ENCODE results near the gene ITPRIP.

Gene ITPRIP

DNA sequence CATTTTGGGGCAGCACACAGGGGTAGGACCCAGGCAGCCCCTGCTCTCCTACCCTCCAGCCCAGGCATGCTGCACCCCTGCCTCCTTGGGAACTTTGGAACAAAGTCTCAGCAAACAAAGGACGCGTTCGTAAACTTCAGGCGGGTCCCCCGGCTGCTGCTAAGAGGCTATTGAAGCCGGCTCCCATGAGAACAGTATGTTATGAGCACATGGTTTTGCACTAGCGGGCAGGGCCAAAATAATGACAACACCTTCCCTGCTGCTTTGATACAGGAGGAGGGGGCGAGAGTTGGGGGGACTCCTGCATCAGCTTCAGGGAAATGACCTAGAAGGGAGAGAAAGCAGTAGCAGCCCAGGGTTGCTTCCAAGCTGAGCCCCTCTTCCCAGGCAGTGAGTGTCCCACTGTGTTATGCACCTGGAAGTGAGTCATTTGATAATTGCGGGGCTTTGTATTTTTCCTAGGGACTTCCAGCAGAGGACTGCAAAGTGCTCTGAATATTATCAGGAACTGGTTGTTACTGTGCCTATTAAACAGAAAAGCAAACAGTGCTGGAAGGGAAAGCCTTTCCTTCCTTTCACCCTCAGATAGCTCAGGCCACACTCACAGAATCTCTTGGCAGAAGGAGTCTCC is 6.9 kb downstream of the ITPRIP start:
- TF ChIP-seq, protein P1, sequence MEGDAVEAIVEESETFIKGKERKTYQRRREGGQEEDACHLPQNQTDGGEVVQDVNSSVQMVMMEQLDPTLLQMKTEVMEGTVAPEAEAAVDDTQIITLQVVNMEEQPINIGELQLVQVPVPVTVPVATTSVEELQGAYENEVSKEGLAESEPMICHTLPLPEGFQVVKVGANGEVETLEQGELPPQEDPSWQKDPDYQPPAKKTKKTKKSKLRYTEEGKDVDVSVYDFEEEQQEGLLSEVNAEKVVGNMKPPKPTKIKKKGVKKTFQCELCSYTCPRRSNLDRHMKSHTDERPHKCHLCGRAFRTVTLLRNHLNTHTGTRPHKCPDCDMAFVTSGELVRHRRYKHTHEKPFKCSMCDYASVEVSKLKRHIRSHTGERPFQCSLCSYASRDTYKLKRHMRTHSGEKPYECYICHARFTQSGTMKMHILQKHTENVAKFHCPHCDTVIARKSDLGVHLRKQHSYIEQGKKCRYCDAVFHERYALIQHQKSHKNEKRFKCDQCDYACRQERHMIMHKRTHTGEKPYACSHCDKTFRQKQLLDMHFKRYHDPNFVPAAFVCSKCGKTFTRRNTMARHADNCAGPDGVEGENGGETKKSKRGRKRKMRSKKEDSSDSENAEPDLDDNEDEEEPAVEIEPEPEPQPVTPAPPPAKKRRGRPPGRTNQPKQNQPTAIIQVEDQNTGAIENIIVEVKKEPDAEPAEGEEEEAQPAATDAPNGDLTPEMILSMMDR (IDR thresholded peaks at IDR 0.05; ENCODE audit: low read depth, low read length, missing control alignments): no peak
- peak overlapping the region; percentile 11 for H3K4me3 ChIP-seq (replicated peaks; ENCODE audit: low read depth, low read length)
- no peak for DNase-seq (ENCODE audit: extremely low read depth, low read depth)

DNA sequence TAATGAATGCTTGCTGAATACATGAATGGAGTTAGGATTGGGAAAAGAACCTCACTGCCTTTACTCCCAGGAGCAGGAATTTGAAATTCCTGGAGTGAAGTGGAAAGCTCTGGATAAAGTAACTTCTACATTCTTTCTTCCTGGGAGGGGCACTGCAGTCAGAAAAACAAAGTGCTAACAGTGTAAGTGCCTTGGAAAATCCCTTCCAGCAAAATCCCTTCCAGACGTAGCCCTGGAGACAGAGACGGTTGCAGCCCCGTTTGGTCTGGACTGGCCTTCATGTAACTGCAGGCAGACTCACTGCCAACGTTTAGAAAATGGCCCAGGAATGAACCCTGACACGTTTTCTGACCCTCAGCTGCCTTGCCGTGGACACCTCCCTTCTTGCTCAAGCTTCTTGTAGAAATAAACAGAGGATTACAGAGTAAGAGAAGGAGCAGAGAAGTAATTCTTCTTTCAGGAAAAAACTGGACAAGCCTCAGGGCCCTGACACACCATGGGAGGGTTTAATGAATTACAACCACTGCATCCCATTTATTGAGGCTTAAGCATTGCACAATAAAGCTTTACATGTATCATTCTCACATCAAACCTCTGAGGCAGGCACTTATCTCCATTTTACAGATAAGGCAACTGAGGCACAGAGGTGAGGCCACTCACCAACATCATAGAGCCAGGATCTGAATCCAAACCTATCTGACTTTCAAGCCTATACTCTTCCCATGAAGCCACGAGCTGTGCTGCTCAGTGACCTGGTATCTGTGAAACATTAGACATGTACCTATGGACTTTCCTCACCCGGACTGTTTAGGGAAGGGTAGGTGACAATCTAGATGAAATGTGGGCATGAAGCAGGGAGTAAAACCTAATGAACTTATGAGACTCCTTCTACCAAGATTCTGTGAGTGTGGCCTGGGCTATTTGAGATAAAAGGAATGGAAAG is 7.8 kb downstream of the ITPRIP start:
- TF ChIP-seq, protein P1 (IDR thresholded peaks at IDR 0.05; ENCODE audit: low read depth, low read length, missing control alignments): no peak
- no peak for DNase-seq (ENCODE audit: extremely low read depth, low read depth)
- H3K4me3 ChIP-seq (replicated peaks; ENCODE audit: low read depth, low read length): peak overlapping the region; percentile 11; the same call in 1 of the 2 replicates

DNA sequence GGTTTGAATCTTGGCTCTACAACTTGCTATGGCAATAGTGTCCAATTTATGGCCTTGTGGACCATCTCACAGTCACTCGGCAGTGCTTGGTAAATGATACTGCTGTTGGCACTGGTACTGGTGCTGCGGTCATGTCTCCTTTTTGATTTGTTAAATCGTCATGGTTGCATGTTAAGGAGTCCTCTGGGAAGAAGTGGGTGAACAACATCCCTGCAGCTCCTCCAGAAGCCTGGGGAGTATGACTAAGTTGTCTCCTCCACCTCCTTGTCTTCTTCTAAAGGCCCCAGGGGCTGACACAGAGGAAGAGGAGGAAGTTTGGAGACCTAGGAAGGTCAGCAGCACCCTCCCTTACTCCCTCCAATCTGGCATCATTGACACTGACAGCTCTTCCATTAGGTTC is 8.5 kb downstream of the ITPRIP start:
- H3K4me3 ChIP-seq (replicated peaks; ENCODE audit: low read depth, low read length): peak overlapping the region; percentile 10; the same call in 1 of the 2 replicates
- TF ChIP-seq, protein P1 (IDR thresholded peaks at IDR 0.05; ENCODE audit: low read depth, low read length, missing control alignments): no peak
- DNase-seq (ENCODE audit: extremely low read depth, low read depth): no peak

DNA sequence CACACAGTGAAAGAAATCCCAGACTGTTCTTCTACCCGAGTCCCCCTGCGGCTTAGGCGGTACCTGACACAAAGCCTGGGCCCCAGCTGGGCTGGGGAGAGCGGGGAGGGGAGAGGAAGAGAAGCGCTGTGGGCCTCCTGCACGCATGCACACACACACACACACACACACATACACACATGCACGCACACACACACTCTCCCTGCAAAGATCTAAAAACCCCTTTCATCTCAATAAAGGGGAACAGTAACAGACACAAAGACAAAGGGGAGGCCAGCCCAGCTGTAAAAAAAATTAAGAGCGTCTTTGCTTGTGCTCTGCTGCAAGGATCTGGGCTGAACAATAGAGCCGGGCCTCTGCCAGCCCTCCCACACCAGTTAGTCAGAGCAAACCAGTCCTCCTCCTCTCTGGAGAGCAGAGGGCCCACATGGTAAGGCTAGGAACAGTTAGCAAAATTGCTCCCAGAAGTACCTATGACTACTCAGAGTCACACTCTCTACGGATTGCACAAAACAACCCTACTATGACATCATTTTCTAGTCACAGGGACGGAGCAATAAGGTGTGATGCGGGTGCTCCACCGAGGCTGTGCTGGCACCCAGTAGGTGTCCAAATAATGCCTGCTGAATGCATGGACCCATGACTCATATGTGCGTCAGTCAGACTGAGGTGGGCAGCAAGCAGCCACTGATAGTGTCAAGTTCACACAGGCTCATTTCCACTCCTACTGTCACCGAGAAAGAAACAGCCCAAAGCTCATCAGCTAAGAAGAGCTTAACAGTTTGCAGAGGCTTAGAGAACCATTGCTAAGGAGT is 9.2 kb downstream of the ITPRIP start:
- TF ChIP-seq, protein P1 (IDR thresholded peaks at IDR 0.05; ENCODE audit: low read depth, low read length, missing control alignments): no peak
- H3K4me3 ChIP-seq (replicated peaks; ENCODE audit: low read depth, low read length): peak overlapping the region; percentile 41
- no peak for DNase-seq (ENCODE audit: extremely low read depth, low read depth)

DNA sequence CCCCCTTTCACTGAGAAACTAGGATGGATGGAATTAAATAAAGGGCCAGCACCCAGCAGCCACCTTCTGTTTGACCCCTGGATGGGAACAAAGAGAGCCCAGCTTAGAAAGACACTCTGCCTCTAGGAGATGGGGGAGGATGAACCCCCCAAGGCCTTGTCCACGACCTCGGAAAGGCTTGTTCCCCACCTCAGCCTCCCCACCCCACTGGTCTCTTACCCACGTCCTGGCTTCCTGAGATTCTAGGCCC is 9.7 kb downstream of the ITPRIP start:
- H3K4me3 ChIP-seq (replicated peaks; ENCODE audit: low read depth, low read length): peak overlapping the region; percentile 41
- DNase-seq (ENCODE audit: extremely low read depth, low read depth): no peak
- TF ChIP-seq, protein P1 (IDR thresholded peaks at IDR 0.05; ENCODE audit: low read depth, low read length, missing control alignments): no peak

DNA sequence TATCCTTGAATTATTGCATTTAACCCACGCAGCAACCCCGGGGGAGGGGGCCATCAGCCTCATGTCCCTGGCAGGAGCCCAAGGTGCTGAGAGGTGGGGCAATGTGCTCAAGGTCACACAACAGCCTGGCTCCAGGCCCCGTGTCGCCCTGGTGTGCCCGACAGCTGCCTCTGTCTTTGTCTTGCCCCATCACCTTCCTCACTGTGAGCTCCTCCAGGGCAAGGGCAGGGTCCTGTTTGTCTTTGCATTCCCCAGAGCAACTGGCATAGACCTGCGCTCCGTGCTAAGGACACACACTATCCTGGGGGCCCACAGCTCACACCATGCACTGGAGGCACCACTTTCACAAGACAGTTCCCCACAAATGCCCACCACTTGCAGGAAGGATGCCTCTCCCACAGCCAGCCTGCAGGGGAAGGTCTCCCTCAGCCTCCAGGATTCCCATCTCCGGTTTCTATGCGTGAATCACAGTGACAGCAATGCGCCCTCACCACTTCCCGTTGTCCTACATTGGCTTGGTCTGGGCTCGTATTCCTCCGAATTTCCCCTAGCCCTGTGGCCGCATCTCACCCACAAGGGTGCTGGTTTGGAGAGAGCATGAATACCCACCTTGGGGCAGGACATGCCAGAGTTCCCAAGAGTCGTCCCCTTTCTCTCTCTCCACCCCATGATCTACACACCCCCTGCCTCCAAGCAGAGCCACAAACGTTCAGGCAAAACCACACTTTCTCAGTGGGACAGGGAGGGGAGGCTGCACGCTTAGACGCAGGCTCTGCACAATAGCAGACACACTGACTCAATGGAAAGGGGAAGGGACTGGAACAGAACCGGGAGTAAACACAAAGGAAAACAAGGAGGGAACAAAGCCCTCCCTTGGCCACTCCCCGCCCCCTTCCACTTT is 10.3 kb downstream of the ITPRIP start:
- DNase-seq (ENCODE audit: extremely low read depth, low read depth): peak; percentile 59
- TF ChIP-seq, protein P1 (IDR thresholded peaks at IDR 0.05; ENCODE audit: low read depth, low read length, missing control alignments): no peak
- H3K4me3 ChIP-seq (replicated peaks; ENCODE audit: low read depth, low read length): peak overlapping the region; percentile 41
